GM23338 (cell line): ENCODE data around the gene NUDT5. TPM values are rescaled to one million over a fixed set of nuclear protein-coding genes. Genes with fewer than 3 reads are reported as not detected.

Experiments
- ATAC-seq: fragments of 200-7000 bp; cut with Tn5 transposase; 3 replicates; pipeline ENCODE4 v1.9.1; 2020
- DNase-seq: peaks from one replicate; pipeline ENCODE4 v3.0.0-alpha.2; 2015; ENCODE audit warnings: low spot score
- H2AFZ ChIP-seq: fragments of 200-600 bp; sonication (generic); 2 replicates; pipeline ENCODE4 v1.8.0; 2016; ENCODE audit warnings: antibody characterized with exemption, mild to moderate bottlenecking, moderate library complexity
- H3F3A ChIP-seq: fragments of 200-600 bp; sonication (generic); replicated peaks from 2 replicates; pipeline ENCODE4 v1.8.0; 2017; ENCODE audit warnings: antibody characterized with exemption, mixed run types, low read depth
- H3K27ac ChIP-seq: fragments of 200-600 bp; sonication (generic); 2 replicates; pipeline ENCODE4 v1.6.1; 2016; ENCODE audit warnings: low read depth
- H3K27me3 ChIP-seq: fragments of 200-600 bp; sonication (generic); 2 replicates; pipeline ENCODE4 v1.8.0; 2016; ENCODE audit warnings: mild to moderate bottlenecking, mixed run types, moderate library complexity; ENCODE audit not compliant: insufficient read depth
- H3K36me3 ChIP-seq: fragments of 200-600 bp; sonication (generic); 2 replicates; pipeline ENCODE4 v1.8.0; 2016; ENCODE audit warnings: mild to moderate bottlenecking; ENCODE audit not compliant: insufficient read depth
- H3K4me1 ChIP-seq: fragments of 200-600 bp; sonication (generic); 2 replicates; pipeline ENCODE4 v1.8.0; 2016; ENCODE audit warnings: mild to moderate bottlenecking, moderate library complexity; ENCODE audit not compliant: insufficient read depth
- H3K4me2 ChIP-seq: fragments of 200-600 bp; sonication (generic); 2 replicates; pipeline ENCODE4 v1.7.1; 2017; ENCODE audit warnings: mixed run types
- H3K4me3 ChIP-seq: fragments of 200-600 bp; sonication (generic); 2 replicates; pipeline ENCODE4 v1.6.1; 2016; ENCODE audit warnings: mixed run types
- H3K79me2 ChIP-seq: fragments of 200-600 bp; sonication (generic); replicated peaks from 2 replicates; pipeline ENCODE4 v1.8.0; 2017; ENCODE audit warnings: mild to moderate bottlenecking; ENCODE audit not compliant: insufficient read depth
- H3K9me2 ChIP-seq: fragments of 200-600 bp; sonication (generic); 2 replicates; pipeline ENCODE4 v1.8.0; 2017; ENCODE audit not compliant: insufficient read depth
- H4K20me1 ChIP-seq: fragments of 200-600 bp; sonication (generic); replicated peaks from 2 replicates; pipeline ENCODE4 v1.8.0; 2017; ENCODE audit warnings: mild to moderate bottlenecking; ENCODE audit not compliant: insufficient read depth
- H3K27ac Mint-ChIP-seq: 2 replicates; pipeline ENCODE4 v1.8.0; 2020; ENCODE audit warnings: inconsistent platforms, mild to moderate bottlenecking, moderate library complexity, mixed read lengths
- H3K27me3 Mint-ChIP-seq: 3 replicates; pipeline ENCODE4 v1.8.0; 2022; ENCODE audit warnings: low read depth, mild to moderate bottlenecking, moderate library complexity, mixed read lengths, inconsistent platforms; ENCODE audit not compliant: insufficient read depth, poor library complexity
- H3K36me3 Mint-ChIP-seq: 3 replicates; pipeline ENCODE4 v1.8.0; 2021; ENCODE audit warnings: low read depth, mild to moderate bottlenecking, inconsistent platforms, moderate library complexity, mixed read lengths
- H3K4me1 Mint-ChIP-seq: 3 replicates; pipeline ENCODE4 v1.8.0; 2020; ENCODE audit warnings: mild to moderate bottlenecking, inconsistent platforms, mixed read lengths
- H3K4me3 Mint-ChIP-seq: 3 replicates; pipeline ENCODE4 v1.8.0; 2021; ENCODE audit warnings: moderate library complexity, mild to moderate bottlenecking, inconsistent platforms, mixed read lengths
- H3K9me3 Mint-ChIP-seq: 3 replicates; pipeline ENCODE4 v1.8.0; 2020; ENCODE audit warnings: moderate library complexity, mild to moderate bottlenecking, inconsistent platforms, mixed read lengths
- CREB1 ChIP-seq: fragments of 250-450 bp; sonication (Bioruptor Pico); IDR thresholded peaks from 2 replicates; pipeline ENCODE4 v1.5.0; 2020; ENCODE audit warnings: low read depth, mild to moderate bottlenecking, moderate library complexity
- CTCF ChIP-seq, 2 experiments: fragments of 200-600 bp in 1 of 2; sonication (generic) in 1 of 2; conservative IDR thresholded peaks; 2 replicates each; pipeline versions ENCODE4 v1.5.1 to v1.6.1; 2016 to 2017; ENCODE audit warnings: antibody characterized with exemption in 2 of 2, low read depth in 2 of 2, mild to moderate bottlenecking in 2 of 2, moderate library complexity in 1 of 2
- EZH2 ChIP-seq: fragments of 200-600 bp; sonication (generic); IDR thresholded peaks from one replicate; pipeline ENCODE4 v1.8.0; 2017; ENCODE audit warnings: antibody characterized with exemption, mild to moderate bottlenecking, low read depth; ENCODE audit not compliant: unreplicated experiment
- EZH2phosphoT487 ChIP-seq: fragments of 200-600 bp; sonication (generic); IDR thresholded peaks from one replicate; pipeline ENCODE4 v1.8.1; 2018; ENCODE audit warnings: antibody characterized with exemption; ENCODE audit not compliant: unreplicated experiment
- JUNB ChIP-seq: IDR thresholded peaks from one replicate; pipeline ENCODE4 v1.6.1; 2016; ENCODE audit warnings: antibody characterized with exemption; ENCODE audit not compliant: unreplicated experiment
- NANOG ChIP-seq: IDR thresholded peaks from 2 replicates; pipeline ENCODE4 v1.6.1; 2016; ENCODE audit warnings: antibody characterized with exemption, borderline replicate concordance
- POLR2AphosphoS5 ChIP-seq: IDR thresholded peaks from 2 replicates; pipeline ENCODE4 v1.6.1; 2016; ENCODE audit warnings: antibody characterized with exemption, low read depth
- STAT1 ChIP-seq: IDR thresholded peaks from one replicate; pipeline ENCODE4 v1.6.1; 2016; ENCODE audit warnings: antibody characterized with exemption; ENCODE audit not compliant: unreplicated experiment
- ZNF114 ChIP-seq: fragments of 250-450 bp; sonication (Bioruptor Pico); IDR thresholded peaks from 2 replicates; pipeline ENCODE4 v1.5.0; 2020; ENCODE audit warnings: mild to moderate bottlenecking, moderate library complexity
- ZNF331 ChIP-seq: fragments of 250-450 bp; sonication (Bioruptor Pico); IDR thresholded peaks from 2 replicates; pipeline ENCODE4 v1.5.0; 2020; ENCODE audit warnings: low read depth, mild to moderate bottlenecking, moderate library complexity
- polyA plus RNA-seq: library from polyadenylated mRNA; unstranded; fragments of >200 nt; fragmentation: Nextera tagmentation; extraction: Ambion mirVana; gene quantifications from 2 replicates; pipeline ENCODE4 v1.2.1, GENCODE V29; 2016
- total RNA-seq: library from RNA; depleted of rRNA; stranded (reverse); fragments of >200 nt; shearing (Covaris generic); gene quantifications from 2 replicates; pipeline ENCODE4 v1.2.3, GENCODE V29; 2014
- TF ChIP-seq, protein P1 (sequence below): fragments of 250-450 bp; sonication (Bioruptor Pico); IDR thresholded peaks from 2 replicates; pipeline ENCODE4 v1.5.0; 2020; ENCODE audit warnings: mild to moderate bottlenecking, moderate library complexity
- TF ChIP-seq, protein P2 (sequence below): IDR thresholded peaks from one replicate; pipeline ENCODE4 v1.6.1; 2018; ENCODE audit warnings: antibody characterized with exemption; ENCODE audit not compliant: unreplicated experiment
- TF ChIP-seq, protein P3 (sequence below): IDR thresholded peaks from 2 replicates; pipeline ENCODE4 v1.6.1; 2016; ENCODE audit warnings: antibody characterized with exemption

NUDT5 gene
- total and polyA plus RNA-seq, 2 experiments from 2014 or later: 94.3 to 255 TPM

DNA sequence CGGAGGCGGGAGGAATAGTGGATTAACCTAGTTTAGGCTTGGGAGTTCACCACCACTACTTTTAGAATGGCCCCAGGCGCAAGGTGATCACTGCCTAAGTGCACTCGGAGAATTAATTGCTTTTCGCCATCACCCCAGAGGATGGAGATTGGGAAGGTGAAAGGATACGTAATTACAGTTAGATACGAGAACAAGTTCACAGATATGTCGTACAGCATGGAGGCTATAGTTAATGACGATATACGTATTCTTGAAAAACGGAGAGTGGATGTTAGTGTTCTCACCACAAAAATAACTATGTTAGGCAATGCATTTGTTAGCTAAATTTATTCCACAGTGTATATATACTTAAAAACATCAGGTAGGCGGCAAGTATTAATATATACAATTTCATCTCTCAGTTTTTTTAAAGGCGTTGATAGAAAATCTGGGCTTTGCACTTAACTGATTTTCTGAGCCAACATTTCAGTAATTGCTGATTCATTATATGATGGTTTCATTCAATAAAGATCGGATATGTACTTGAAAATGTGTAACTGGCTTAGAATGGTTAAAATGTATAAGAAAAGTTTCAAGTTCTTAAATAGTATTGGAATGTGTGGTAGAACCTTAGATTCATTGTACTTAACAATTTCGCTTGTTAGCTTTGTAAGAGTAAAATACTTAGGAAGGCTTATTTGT is 980 bp upstream of the NUDT5 start:
- Mint-ChIP-seq H3K4me1 (peaks cover 8% of the 10 kb centered on the region), H3K4me3 (peak overlapping the region; percentile 91), H3K36me3 (peaks cover 35% of the 10 kb centered on the region), H3K9me3 (no peaks in the 10 kb centered on the region; the same call in 2 of the 3 replicates), H3K27me3 (peaks cover 9% of the 10 kb centered on the region), H3K27ac (peak overlapping the region; percentile 98)
- Histone ChIP-seq H2AFZ (no peak overlapping the region), H3K4me2 (peak overlapping the region; percentile 84), H3K36me3 (peaks cover 29% of the 10 kb centered on the region), H4K20me1 (peaks cover 39% of the 10 kb centered on the region), H3K79me2 (peaks cover 95% of the 10 kb centered on the region), H3K4me1 (peaks cover 12% of the 10 kb centered on the region), H3K9me2 (no peaks in the 10 kb centered on the region), H3K27me3 (no peaks in the 10 kb centered on the region), H3F3A (no peaks in the 10 kb centered on the region; the same call in 1 of the 2 replicates), H3K27ac (peak overlapping the region; percentile 88), H3K4me3 (peak overlapping the region; percentile 79)
- DNase-seq: no peak
- TF ChIP-seq POLR2AphosphoS5 (no peak), JUNB (no peak), NANOG (no peak), STAT1 (no peak), EZH2 (no peak), ZNF114 (CRISPR knock-in tag) (no peak), CTCF (conservative IDR thresholded peaks at IDR 0.05; ENCODE audit: low read depth in 2 of 2) (no peak), CREB1 (no peak), EZH2phosphoT487 (no peak), ZNF331 (CRISPR knock-in tag) (no peak)
- TF ChIP-seq, protein P1, sequence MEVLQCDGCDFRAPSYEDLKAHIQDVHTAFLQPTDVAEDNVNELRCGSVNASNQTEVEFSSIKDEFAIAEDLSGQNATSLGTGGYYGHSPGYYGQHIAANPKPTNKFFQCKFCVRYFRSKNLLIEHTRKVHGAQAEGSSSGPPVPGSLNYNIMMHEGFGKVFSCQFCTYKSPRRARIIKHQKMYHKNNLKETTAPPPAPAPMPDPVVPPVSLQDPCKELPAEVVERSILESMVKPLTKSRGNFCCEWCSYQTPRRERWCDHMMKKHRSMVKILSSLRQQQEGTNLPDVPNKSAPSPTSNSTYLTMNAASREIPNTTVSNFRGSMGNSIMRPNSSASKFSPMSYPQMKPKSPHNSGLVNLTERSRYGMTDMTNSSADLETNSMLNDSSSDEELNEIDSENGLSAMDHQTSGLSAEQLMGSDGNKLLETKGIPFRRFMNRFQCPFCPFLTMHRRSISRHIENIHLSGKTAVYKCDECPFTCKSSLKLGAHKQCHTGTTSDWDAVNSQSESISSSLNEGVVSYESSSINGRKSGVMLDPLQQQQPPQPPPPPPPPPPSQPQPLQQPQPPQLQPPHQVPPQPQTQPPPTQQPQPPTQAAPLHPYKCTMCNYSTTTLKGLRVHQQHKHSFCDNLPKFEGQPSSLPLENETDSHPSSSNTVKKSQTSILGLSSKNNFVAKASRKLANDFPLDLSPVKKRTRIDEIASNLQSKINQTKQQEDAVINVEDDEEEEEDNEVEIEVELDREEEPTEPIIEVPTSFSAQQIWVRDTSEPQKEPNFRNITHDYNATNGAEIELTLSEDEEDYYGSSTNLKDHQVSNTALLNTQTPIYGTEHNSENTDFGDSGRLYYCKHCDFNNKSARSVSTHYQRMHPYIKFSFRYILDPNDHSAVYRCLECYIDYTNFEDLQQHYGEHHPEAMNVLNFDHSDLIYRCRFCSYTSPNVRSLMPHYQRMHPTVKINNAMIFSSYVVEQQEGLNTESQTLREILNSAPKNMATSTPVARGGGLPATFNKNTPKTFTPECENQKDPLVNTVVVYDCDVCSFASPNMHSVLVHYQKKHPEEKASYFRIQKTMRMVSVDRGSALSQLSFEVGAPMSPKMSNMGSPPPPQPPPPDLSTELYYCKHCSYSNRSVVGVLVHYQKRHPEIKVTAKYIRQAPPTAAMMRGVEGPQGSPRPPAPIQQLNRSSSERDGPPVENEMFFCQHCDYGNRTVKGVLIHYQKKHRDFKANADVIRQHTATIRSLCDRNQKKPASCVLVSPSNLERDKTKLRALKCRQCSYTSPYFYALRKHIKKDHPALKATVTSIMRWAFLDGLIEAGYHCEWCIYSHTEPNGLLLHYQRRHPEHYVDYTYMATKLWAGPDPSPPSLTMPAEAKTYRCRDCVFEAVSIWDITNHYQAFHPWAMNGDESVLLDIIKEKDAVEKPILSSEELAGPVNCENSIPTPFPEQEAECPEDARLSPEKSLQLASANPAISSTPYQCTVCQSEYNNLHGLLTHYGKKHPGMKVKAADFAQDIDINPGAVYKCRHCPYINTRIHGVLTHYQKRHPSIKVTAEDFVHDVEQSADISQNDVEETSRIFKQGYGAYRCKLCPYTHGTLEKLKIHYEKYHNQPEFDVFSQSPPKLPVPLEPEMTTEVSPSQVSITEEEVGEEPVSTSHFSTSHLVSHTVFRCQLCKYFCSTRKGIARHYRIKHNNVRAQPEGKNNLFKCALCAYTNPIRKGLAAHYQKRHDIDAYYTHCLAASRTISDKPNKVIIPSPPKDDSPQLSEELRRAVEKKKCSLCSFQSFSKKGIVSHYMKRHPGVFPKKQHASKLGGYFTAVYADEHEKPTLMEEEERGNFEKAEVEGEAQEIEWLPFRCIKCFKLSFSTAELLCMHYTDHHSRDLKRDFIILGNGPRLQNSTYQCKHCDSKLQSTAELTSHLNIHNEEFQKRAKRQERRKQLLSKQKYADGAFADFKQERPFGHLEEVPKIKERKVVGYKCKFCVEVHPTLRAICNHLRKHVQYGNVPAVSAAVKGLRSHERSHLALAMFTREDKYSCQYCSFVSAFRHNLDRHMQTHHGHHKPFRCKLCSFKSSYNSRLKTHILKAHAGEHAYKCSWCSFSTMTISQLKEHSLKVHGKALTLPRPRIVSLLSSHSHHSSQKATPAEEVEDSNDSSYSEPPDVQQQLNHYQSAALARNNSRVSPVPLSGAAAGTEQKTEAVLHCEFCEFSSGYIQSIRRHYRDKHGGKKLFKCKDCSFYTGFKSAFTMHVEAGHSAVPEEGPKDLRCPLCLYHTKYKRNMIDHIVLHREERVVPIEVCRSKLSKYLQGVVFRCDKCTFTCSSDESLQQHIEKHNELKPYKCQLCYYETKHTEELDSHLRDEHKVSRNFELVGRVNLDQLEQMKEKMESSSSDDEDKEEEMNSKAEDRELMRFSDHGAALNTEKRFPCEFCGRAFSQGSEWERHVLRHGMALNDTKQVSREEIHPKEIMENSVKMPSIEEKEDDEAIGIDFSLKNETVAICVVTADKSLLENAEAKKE (CRISPR knock-in tag): no peak
- TF ChIP-seq, protein P2, sequence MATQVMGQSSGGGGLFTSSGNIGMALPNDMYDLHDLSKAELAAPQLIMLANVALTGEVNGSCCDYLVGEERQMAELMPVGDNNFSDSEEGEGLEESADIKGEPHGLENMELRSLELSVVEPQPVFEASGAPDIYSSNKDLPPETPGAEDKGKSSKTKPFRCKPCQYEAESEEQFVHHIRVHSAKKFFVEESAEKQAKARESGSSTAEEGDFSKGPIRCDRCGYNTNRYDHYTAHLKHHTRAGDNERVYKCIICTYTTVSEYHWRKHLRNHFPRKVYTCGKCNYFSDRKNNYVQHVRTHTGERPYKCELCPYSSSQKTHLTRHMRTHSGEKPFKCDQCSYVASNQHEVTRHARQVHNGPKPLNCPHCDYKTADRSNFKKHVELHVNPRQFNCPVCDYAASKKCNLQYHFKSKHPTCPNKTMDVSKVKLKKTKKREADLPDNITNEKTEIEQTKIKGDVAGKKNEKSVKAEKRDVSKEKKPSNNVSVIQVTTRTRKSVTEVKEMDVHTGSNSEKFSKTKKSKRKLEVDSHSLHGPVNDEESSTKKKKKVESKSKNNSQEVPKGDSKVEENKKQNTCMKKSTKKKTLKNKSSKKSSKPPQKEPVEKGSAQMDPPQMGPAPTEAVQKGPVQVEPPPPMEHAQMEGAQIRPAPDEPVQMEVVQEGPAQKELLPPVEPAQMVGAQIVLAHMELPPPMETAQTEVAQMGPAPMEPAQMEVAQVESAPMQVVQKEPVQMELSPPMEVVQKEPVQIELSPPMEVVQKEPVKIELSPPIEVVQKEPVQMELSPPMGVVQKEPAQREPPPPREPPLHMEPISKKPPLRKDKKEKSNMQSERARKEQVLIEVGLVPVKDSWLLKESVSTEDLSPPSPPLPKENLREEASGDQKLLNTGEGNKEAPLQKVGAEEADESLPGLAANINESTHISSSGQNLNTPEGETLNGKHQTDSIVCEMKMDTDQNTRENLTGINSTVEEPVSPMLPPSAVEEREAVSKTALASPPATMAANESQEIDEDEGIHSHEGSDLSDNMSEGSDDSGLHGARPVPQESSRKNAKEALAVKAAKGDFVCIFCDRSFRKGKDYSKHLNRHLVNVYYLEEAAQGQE: no peak
- TF ChIP-seq, protein P3, sequence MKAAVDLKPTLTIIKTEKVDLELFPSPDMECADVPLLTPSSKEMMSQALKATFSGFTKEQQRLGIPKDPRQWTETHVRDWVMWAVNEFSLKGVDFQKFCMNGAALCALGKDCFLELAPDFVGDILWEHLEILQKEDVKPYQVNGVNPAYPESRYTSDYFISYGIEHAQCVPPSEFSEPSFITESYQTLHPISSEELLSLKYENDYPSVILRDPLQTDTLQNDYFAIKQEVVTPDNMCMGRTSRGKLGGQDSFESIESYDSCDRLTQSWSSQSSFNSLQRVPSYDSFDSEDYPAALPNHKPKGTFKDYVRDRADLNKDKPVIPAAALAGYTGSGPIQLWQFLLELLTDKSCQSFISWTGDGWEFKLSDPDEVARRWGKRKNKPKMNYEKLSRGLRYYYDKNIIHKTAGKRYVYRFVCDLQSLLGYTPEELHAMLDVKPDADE: no peak
- no peak for ATAC-seq
